ENCODE measurements around the gene DGKZ.

GRCh38 chr11:46387456-46387855 lies 40.2 kb downstream of the DGKZ start:
- no peak for TF ChIP-seq POLR2AphosphoS5 (IDR thresholded peaks at IDR 0.05; ENCODE audit: low read depth)
- no peak for TF ChIP-seq CTCF (conservative IDR thresholded peaks at IDR 0.05; ENCODE audit: low read depth in 2 of 2)
- TF ChIP-seq REST (IDR thresholded peaks at IDR 0.05; ENCODE audit: unreplicated experiment): no peak
- no peak for TF ChIP-seq EZH2 (IDR thresholded peaks at IDR 0.05; ENCODE audit: low read depth, unreplicated experiment)
- TF ChIP-seq ZNF331 (CRISPR knock-in tag; IDR thresholded peaks at IDR 0.05; ENCODE audit: low read depth): no peak
- TF ChIP-seq CREB1 (CRISPR knock-in tag; IDR thresholded peaks at IDR 0.05; ENCODE audit: low read depth): no peak
- no peak for TF ChIP-seq EZH2phosphoT487 (IDR thresholded peaks at IDR 0.05; ENCODE audit: unreplicated experiment)

Data from GM23338 (cell line).